Colonic mucosa (tissue), 4 donors: ENCODE measurements around the gene DYNLT1. TPM values are rescaled to one million over a fixed set of nuclear protein-coding genes. Genes with fewer than 3 reads are reported as not detected.
"Not testable (repeated sequence)": the region's sequence is repeated elsewhere in the genome, so short reads cannot be mapped to it uniquely, and the experiment has no call there.

Experiments used
- DNase-seq: peaks from one replicate; pipeline ENCODE4 v3.0.0-alpha.2; 2020
- H3K27ac ChIP-seq: fragments of 200-600 bp; one replicate; pipeline ENCODE4 v1.8.0; 2021
- H3K27me3 ChIP-seq: fragments of 200-600 bp; one replicate; pipeline ENCODE4 v1.8.0; 2021
- H3K36me3 ChIP-seq: fragments of 200-600 bp; one replicate; pipeline ENCODE4 v1.8.0; 2021
- H3K4me1 ChIP-seq: fragments of 200-600 bp; one replicate; pipeline ENCODE4 v1.8.0; 2021; ENCODE audit warnings: mild to moderate bottlenecking
- H3K4me3 ChIP-seq: fragments of 200-600 bp; one replicate; pipeline ENCODE4 v1.8.0; 2021
- H3K9ac ChIP-seq, 2 donors: one replicate each; pipeline ENCODE4 v1.7.0; 2013; ENCODE audit warnings: control low read depth in 2 of 2, low read depth in 2 of 2, low read length in 2 of 2
- H3K9me3 ChIP-seq: fragments of 200-600 bp; one replicate; pipeline ENCODE4 v1.8.0; 2021
- CTCF ChIP-seq: fragments of 200-600 bp; IDR thresholded peaks from one replicate; pipeline ENCODE4 v1.8.0; 2022; ENCODE audit warnings: antibody characterized with exemption, mild to moderate bottlenecking
- intact Hi-C: fragments of 100-400 bp; cut with DNase I; formaldehyde crosslinking; loops from one replicate; pipeline ENCODE4 v1.14.1; 2022
- total RNA-seq, 2 donors: library from RNA; stranded (reverse); fragmentation: NEBNext Ultra II Directional in 1 of 2; extraction: Animal tissue kit (Norgen Biotek cat#: 25700) in 1 of 2; gene quantifications; one replicate each; pipeline ENCODE4 v1.2.1, GENCODE V29; 2021
- donor health status: healthy.
- donor health status: DM: no; HTN: no; CAD: no.
- donor health status: DM: no; HTN: no; CAD: no.

The DYNLT1 gene
- total RNA-seq, 2 donors from 2014 or later = 140 to 166 TPM

DNA sequence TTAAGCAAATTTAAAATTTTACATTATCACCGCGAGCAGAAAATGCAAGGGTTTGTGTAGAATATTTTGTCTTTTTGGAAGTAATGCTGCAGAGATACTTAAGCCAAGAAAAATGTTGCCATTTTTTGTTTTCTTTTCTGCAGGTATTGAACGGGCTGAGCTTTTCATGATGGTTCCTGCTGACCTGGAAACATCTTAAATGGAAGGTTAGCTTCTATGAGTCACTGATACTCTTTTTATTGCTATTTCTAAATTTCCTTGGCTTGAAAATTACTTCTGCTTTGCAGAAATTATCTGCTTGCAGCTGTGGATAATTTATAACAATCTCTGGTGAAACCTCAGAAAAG is 18.0 kb upstream of the DYNLT1 start:
- no peak for DNase-seq
- Histone ChIP-seq H3K27ac (peak overlapping the region; percentile 0), H3K4me3 (no peak overlapping the region), H3K9me3 (no peaks in the 10 kb centered on the region), H3K36me3 (no peaks in the 10 kb centered on the region), H3K4me1 (no peaks in the 10 kb centered on the region), H3K9ac (no peak overlapping the region), H3K27me3 (no peaks in the 10 kb centered on the region)
- TF ChIP-seq CTCF = no peak
- intact Hi-C loops = loop anchor here (5.0 kb wide), 1 partner anchor 35 kb away; no protein-coding TSS in a partner anchor

GRCh38 chr6:158661156-158661685 is 16.7 kb upstream of the DYNLT1 start:
- Histone ChIP-seq H3K4me1 (no peaks in the 10 kb centered on the region), H3K4me3 (no peak overlapping the region)
- DNase-seq = no peak

DNA sequence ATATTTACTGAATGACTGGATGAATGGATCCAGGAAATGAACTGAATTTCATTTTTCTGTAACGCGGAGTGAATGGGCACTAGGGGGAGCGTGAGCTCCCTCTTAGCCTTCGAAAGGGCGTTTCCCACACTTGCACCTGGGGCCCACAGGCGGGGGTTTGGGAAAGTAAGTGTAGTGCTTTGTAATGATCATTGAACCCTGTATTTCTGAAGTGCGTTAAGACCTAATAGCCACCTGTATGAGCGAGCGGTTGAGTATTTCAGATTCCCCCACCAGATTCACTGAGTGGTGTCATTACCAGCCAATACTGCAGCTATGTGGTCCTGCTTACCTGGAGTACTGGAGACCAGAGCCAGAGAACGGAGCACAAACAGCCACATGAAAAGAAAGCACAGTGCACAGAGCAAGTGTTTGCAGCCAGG is 15.8 kb upstream of the DYNLT1 start:
- H3K4me1 ChIP-seq = no peaks in the 10 kb centered on the region
- H3K9me3 ChIP-seq = no peaks in the 10 kb centered on the region
- intact Hi-C loops = loop anchor here (5.0 kb wide), 1 partner anchor 37 kb away; no protein-coding TSS in a partner anchor
- H3K27ac ChIP-seq = no peak overlapping the region
- H3K9ac ChIP-seq = no peak overlapping the region
- no peak overlapping the region for H3K4me3 ChIP-seq
- peak; percentile 57 for TF ChIP-seq CTCF
- H3K27me3 ChIP-seq = no peaks in the 10 kb centered on the region
- no peaks in the 10 kb centered on the region for H3K36me3 ChIP-seq
- peak; percentile 63 for DNase-seq

More at GRCh38 chr6:158661156-158661685, 16.7 kb upstream of the DYNLT1 start:
- Histone ChIP-seq H3K9me3 (no peaks in the 10 kb centered on the region), H3K36me3 (no peaks in the 10 kb centered on the region), H3K27ac (no peak overlapping the region), H3K9ac (no peak overlapping the region), H3K27me3 (no peaks in the 10 kb centered on the region)
- intact Hi-C loops = loop anchor here (5.0 kb wide), 1 partner anchor 36 kb away; no protein-coding TSS in a partner anchor
- TF ChIP-seq CTCF = no peak

DNA sequence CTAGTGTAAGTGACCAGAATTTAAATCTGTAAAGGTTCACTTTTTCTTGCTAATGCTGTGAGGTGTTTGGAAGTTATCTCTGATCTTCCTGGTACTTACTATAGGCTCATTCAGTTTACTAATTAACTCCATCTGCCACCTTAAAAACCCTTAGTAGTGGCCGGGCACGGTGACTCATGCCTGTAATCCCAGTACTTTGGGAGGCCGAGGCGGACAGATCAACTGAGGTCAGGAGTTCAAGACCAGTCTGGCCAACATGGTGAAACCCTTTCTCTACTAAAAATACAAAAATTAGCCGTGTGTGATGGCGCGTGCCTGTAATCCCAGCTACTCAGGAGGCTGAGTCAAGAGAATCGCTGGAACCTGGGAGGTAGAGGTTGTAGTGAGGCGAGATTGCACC is 12.4 kb upstream of the DYNLT1 start:
- H3K4me3 ChIP-seq, H3K9me3 ChIP-seq, H3K27me3 ChIP-seq, H3K4me1 ChIP-seq, H3K36me3 ChIP-seq, intact Hi-C loops, H3K9ac ChIP-seq, H3K27ac ChIP-seq: not testable (repeated sequence)
- DNase-seq = peak; percentile 60

GRCh38 chr6:158655569-158656450 is 11.3 kb upstream of the DYNLT1 start:
- Histone ChIP-seq H3K4me1 (no peaks in the 10 kb centered on the region), H3K4me3 (no peak overlapping the region), H3K36me3 (no peaks in the 10 kb centered on the region), H3K27ac (peak overlapping the region; percentile 66), H3K9me3 (no peaks in the 10 kb centered on the region), H3K27me3 (no peaks in the 10 kb centered on the region), H3K9ac (no peak overlapping the region)
- TF ChIP-seq CTCF = no peak
- intact Hi-C loops = no loop called here
- DNase-seq = no peak
